H1 (cell line): ENCODE data around the gene CCT6B. TPM values are rescaled to one million over a fixed set of nuclear protein-coding genes. Genes with fewer than 3 reads are reported as not detected.
"Not testable (repeated sequence)": the region's sequence is repeated elsewhere in the genome, so short reads cannot be mapped to it uniquely, and the experiment has no call there.

Experiments
- CTCF ChIA-PET: fragments of 300-600 bp; sonication (Branson Sonifier 250); formaldehyde crosslinking; loops from one replicate; lab custom pipeline; 2021; ENCODE audit not compliant: partially characterized antibody; lab: Charles Lee
- POLR2A ChIA-PET: fragments of 300-600 bp; sonication (Branson Sonifier 250); formaldehyde crosslinking; loops from one replicate; lab custom pipeline; 2021; ENCODE audit warnings: inconsistent platforms; ENCODE audit not compliant: partially characterized antibody; lab: Charles Lee
- DNase-seq, 2 experiments: peaks; one replicate each; pipeline versions ENCODE4 v3.0.0 to v3.0.0-alpha.2; 2010 to 2022; ENCODE audit warnings: low spot score in 2 of 2, low read depth in 1 of 2, mixed read lengths in 1 of 2
- FAIRE-seq: peaks from 2 replicates; lab custom pipeline; 2011; peaks lifted over from hg19 to GRCh38; lab: Jason Lieb, UNC
- H2AFZ ChIP-seq: 2 replicates; pipeline ENCODE4 v1.8.1; 2012; ENCODE audit warnings: low read length, inconsistent platforms
- H2AK5ac ChIP-seq: 2 replicates; pipeline ENCODE4 v1.6.1; 2013; ENCODE audit warnings: low read depth, low read length
- H2BK120ac ChIP-seq: replicated peaks from 2 replicates; pipeline ENCODE3; 2013; ENCODE audit warnings: low read depth, low read length, inconsistent platforms
- H2BK12ac ChIP-seq: 2 replicates; pipeline ENCODE4 v1.6.1; 2013; ENCODE audit warnings: low read depth, low read length
- H2BK15ac ChIP-seq: 2 replicates; pipeline ENCODE4 v1.6.1; 2013; ENCODE audit warnings: low read length
- H2BK20ac ChIP-seq: 2 replicates; pipeline ENCODE4 v1.6.1; 2013; ENCODE audit warnings: low read length
- H2BK5ac ChIP-seq: 2 replicates; pipeline ENCODE4 v1.6.1; 2013; ENCODE audit warnings: low read depth, low read length
- H3K14ac ChIP-seq: 2 replicates; pipeline ENCODE4 v1.6.1; 2013; ENCODE audit warnings: inconsistent platforms; ENCODE audit not compliant: insufficient read length
- H3K18ac ChIP-seq: 2 replicates; pipeline ENCODE4 v1.6.1; 2013; ENCODE audit warnings: low read length; ENCODE audit errors: extremely low read depth
- H3K23ac ChIP-seq: 2 replicates; pipeline ENCODE4 v1.6.1; 2013; ENCODE audit warnings: inconsistent platforms; ENCODE audit not compliant: insufficient read length
- H3K23me2 ChIP-seq: 2 replicates; pipeline ENCODE4 v1.6.1; 2013; ENCODE audit warnings: low read depth, low read length
- H3K27ac ChIP-seq: 2 replicates; pipeline ENCODE4 v1.6.1; 2011; ENCODE audit warnings: low read depth, low read length, inconsistent platforms
- H3K27me3 ChIP-seq, 4 experiments: replicated peaks in 1 of 4; 1 replicate in 1 of 4; 2 replicates in 3 of 4; pipeline versions ENCODE4 v1.6.1 to v1.8.1; 2011 to 2013; ENCODE audit warnings: low read length in 3 of 4, mild to moderate bottlenecking in 3 of 4, inconsistent platforms in 2 of 4, mixed read lengths in 2 of 4, moderate library complexity in 1 of 4; ENCODE audit not compliant: control insufficient read depth in 3 of 4, insufficient read depth in 3 of 4; ENCODE audit errors: extremely low read depth in 1 of 4
- H3K36me3 ChIP-seq, 4 experiments: 2 replicates each; pipeline versions ENCODE4 v1.6.1 to v1.8.1; 2011 to 2013; ENCODE audit warnings: mild to moderate bottlenecking in 4 of 4, low read length in 3 of 4, moderate library complexity in 2 of 4, control low read depth in 1 of 4, inconsistent platforms in 1 of 4; ENCODE audit not compliant: insufficient read depth in 4 of 4, control insufficient read depth in 2 of 4
- H3K4ac ChIP-seq: replicated peaks from 2 replicates; pipeline ENCODE3; 2013; ENCODE audit warnings: low read length, low read depth, mixed read lengths, inconsistent platforms; ENCODE audit not compliant: insufficient read length
- H3K4me1 ChIP-seq, 4 experiments: replicated peaks in 1 of 4; 1 replicate in 1 of 4; 2 replicates in 3 of 4; pipeline versions ENCODE4 v1.6.1 to v1.8.1; 2011 to 2013; ENCODE audit warnings: low read length in 3 of 4, inconsistent platforms in 2 of 4, mixed read lengths in 1 of 4; ENCODE audit not compliant: insufficient read depth in 4 of 4, control insufficient read depth in 3 of 4
- H3K4me2 ChIP-seq, 2 experiments: 2 replicates each; pipeline versions ENCODE4 v1.6.1 to v1.8.1; 2011 to 2013; ENCODE audit warnings: low read depth in 2 of 2, low read length in 2 of 2, control low read depth in 1 of 2, inconsistent platforms in 1 of 2, mild to moderate bottlenecking in 1 of 2; ENCODE audit not compliant: insufficient read depth in 1 of 2
- H3K4me3 ChIP-seq, 4 experiments: fragments of 200-600, 300-600 bp in 1 of 4; sonication (generic), shearing (Covaris generic), sonication (Bioruptor Twin) in 1 of 4; 2 replicates each; pipeline versions ENCODE4 v1.5.1 to v1.8.1; 2011 to 2016; ENCODE audit warnings: low read length in 4 of 4, low read depth in 3 of 4, control low read depth in 2 of 4, inconsistent platforms in 2 of 4, mild to moderate bottlenecking in 2 of 4, mixed read lengths in 1 of 4, moderate library complexity in 1 of 4; ENCODE audit not compliant: insufficient read depth in 2 of 4; ENCODE audit errors: extremely low read depth in 1 of 4
- H3K56ac ChIP-seq: replicated peaks from 2 replicates; pipeline ENCODE3; 2013; ENCODE audit warnings: low read depth, mild to moderate bottlenecking, mixed read lengths, low read length, inconsistent platforms; ENCODE audit not compliant: insufficient read length
- H3K79me1 ChIP-seq: 2 replicates; pipeline ENCODE4 v1.6.1; 2013; ENCODE audit warnings: low read depth, low read length, control low read depth
- H3K79me2 ChIP-seq, 2 experiments: 2 replicates each; pipeline versions ENCODE4 v1.6.1 to v1.8.1; 2012 to 2013; ENCODE audit warnings: low read length in 2 of 2, mild to moderate bottlenecking in 2 of 2, inconsistent platforms in 1 of 2; ENCODE audit not compliant: insufficient read depth in 2 of 2, control insufficient read depth in 1 of 2
- H3K9ac ChIP-seq, 4 experiments: replicated peaks in 1 of 4; 1 replicate in 1 of 4; 2 replicates in 3 of 4; pipeline versions ENCODE4 v1.6.1 to v1.8.1; 2011 to 2013; ENCODE audit warnings: low read depth in 3 of 4, low read length in 3 of 4, control low read depth in 2 of 4, mild to moderate bottlenecking in 2 of 4, moderate library complexity in 2 of 4, inconsistent platforms in 1 of 4; ENCODE audit errors: extremely low read depth in 1 of 4
- H3K9me3 ChIP-seq, 2 experiments: 2 replicates each; pipeline versions ENCODE4 v1.6.1 to v1.8.1; 2012 to 2013; ENCODE audit warnings: mild to moderate bottlenecking in 2 of 2, moderate library complexity in 2 of 2, control low read depth in 1 of 2, inconsistent platforms in 1 of 2, low read depth in 1 of 2, low read length in 1 of 2, mixed read lengths in 1 of 2; ENCODE audit not compliant: insufficient read depth in 2 of 2
- H4K20me1 ChIP-seq, 2 experiments: replicated peaks in 1 of 2; 2 replicates each; pipeline versions ENCODE3 to v1.8.1; 2011 to 2013; ENCODE audit warnings: inconsistent platforms in 2 of 2, low read length in 2 of 2, mild to moderate bottlenecking in 1 of 2; ENCODE audit not compliant: insufficient read depth in 2 of 2, control insufficient read depth in 1 of 2
- H4K5ac ChIP-seq: 2 replicates; pipeline ENCODE4 v1.6.1; 2013; ENCODE audit warnings: low read length, low read depth, mixed read lengths, inconsistent platforms; ENCODE audit not compliant: insufficient read length
- H4K8ac ChIP-seq: 2 replicates; pipeline ENCODE4 v1.8.0; 2013; ENCODE audit warnings: mild to moderate bottlenecking, moderate library complexity, low read length, inconsistent platforms; ENCODE audit not compliant: insufficient read depth; ENCODE audit errors: extremely low read depth
- H4K91ac ChIP-seq: replicated peaks from 2 replicates; pipeline ENCODE3; 2013; ENCODE audit warnings: low read length, mixed read lengths, inconsistent platforms; ENCODE audit not compliant: insufficient read length
- ASH2L ChIP-seq: fragments of 200-600, 300-600 bp; sonication (generic); IDR thresholded peaks from one replicate; pipeline ENCODE4 v1.7.1; 2017; ENCODE audit warnings: low read length
- WGBS, 2 experiments: shearing (Covaris generic) in 1 of 2; methylation state at CpG; one replicate each; pipeline versions ENCODE4 v1.1.6 to v1.1.7; 2013 to 2015; ENCODE audit warnings: low lambda C conversion rate in 2 of 2, mixed read lengths in 2 of 2, inconsistent platforms in 1 of 2, low coverage in 1 of 2, missing lambda C conversion rate in 1 of 2; ENCODE audit not compliant: insufficient replicate concordance in 2 of 2, insufficient coverage in 1 of 2, insufficient read length in 1 of 2; ENCODE audit errors: extremely low coverage in 1 of 2, missing lambda C conversion rate in 1 of 2; 5-methylcytosine and 5-hydroxymethylcytosine counted together
- polyA plus RNA-seq, 7 experiments: library from polyadenylated mRNA; depleted of rRNA in 3 of 7; stranded (reverse) in 5 of 7; unstranded in 2 of 7; fragments of >200 nt in 5 of 7; fragments of 200-250 nt in 2 of 7; gene quantifications; 1 replicate in 5 of 7; 2 replicates in 1 of 7; 4 replicates in 1 of 7; pipeline versions ENCODE4 v1.2.1 to v1.2.3, GENCODE V29; 2011 to 2013; ENCODE audit warnings: missing spikeins in 2 of 7, mixed read lengths in 2 of 7
- total RNA-seq: library from RNA; stranded (reverse); fragmentation: NEBNext Ultra II Directional; extraction: Animal tissue kit (Norgen Biotek cat#: 25700); gene quantifications from 2 replicates; pipeline ENCODE4 v1.2.1, GENCODE V29; 2021

The CCT6B gene
- total and polyA plus RNA-seq, 2 of the 8 experiments (the other 6 are each of a cell fraction or from before 2014, with no cell fraction given): 0.67 to 1.3 TPM

DNA sequence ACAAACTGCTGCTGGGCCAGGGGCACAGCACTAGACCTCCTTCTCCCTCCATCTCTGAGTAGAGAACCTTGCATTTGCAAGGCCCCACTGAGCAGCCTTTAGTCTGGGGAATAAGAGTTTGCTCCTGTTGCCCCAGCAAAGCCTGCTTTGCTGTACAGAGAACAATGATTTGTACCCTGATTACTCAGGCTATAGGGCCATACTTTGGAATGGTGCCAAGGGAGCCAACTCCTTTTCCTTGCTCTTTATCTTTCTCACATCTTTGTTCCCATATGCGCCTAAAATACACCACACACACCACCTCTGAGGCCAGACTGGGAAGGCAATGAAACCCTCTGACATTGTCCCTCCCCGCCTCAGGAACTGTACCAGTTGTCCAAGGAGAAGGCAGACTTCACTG, 40.3 kb upstream of the CCT6B start:
- H3K23me2 ChIP-seq: no peaks in the 10 kb centered on the region
- H2BK15ac ChIP-seq: no peak overlapping the region
- H2BK20ac ChIP-seq: no peak overlapping the region
- no peak overlapping the region for H3K18ac ChIP-seq
- H4K91ac ChIP-seq: no peak overlapping the region
- H2AFZ ChIP-seq: no peak overlapping the region
- no peak overlapping the region for H3K9ac ChIP-seq
- no peaks in the 10 kb centered on the region for H3K79me2 ChIP-seq
- H3K27ac ChIP-seq: no peak overlapping the region
- H2BK12ac ChIP-seq: no peak overlapping the region
- H3K4me1 ChIP-seq: no peaks in the 10 kb centered on the region
- no peak overlapping the region for H3K4me3 ChIP-seq
- WGBS, 2 experiments: 92% methylated on average over 2 of the region's 2 CpGs; no CpG with 5 or more reads in 1 of the 2 experiments
- H3K4me2 ChIP-seq: no peak overlapping the region
- ChIA-PET CTCF (interaction anchor here (0.6 to 1.4 kb wide), 3 partner anchors 76 to 117 kb away, joined by 3 to 5 read pairs (median 3); no protein-coding TSS in a partner anchor), POLR2A (interaction anchor here (0.8 to 5.3 kb wide), 6 partner anchors 10 to 128 kb away, joined by 3 to 26 read pairs (median 11); partner anchors contain the start of gene LIG3)
- H3K27me3 ChIP-seq: no peaks in the 10 kb centered on the region
- no peaks in the 10 kb centered on the region for H3K79me1 ChIP-seq
- peaks cover 43 to 84% (median 68%) of the 10 kb centered on the region in 4 experiments for H3K36me3 ChIP-seq
- H3K4ac ChIP-seq: no peak overlapping the region
- TF ChIP-seq ASH2L: no peak
- TF ChIP-seq, all 59 proteins: peak for 0
- no peak overlapping the region for H4K5ac ChIP-seq
- no peak overlapping the region for H2BK5ac ChIP-seq
- H3K14ac ChIP-seq: no peak overlapping the region
- H2AK5ac ChIP-seq: no peak overlapping the region
- H4K20me1 ChIP-seq: peaks cover 8% of the 10 kb centered on the region in 2 experiments
- H4K8ac ChIP-seq: no peak overlapping the region
- H3K9me3 ChIP-seq: no peaks in the 10 kb centered on the region
- no peak overlapping the region for H2BK120ac ChIP-seq
- H3K23ac ChIP-seq: no peak overlapping the region
- no peak overlapping the region for H3K56ac ChIP-seq
- DNase-seq: no peak
- no peak for FAIRE-seq

DNA sequence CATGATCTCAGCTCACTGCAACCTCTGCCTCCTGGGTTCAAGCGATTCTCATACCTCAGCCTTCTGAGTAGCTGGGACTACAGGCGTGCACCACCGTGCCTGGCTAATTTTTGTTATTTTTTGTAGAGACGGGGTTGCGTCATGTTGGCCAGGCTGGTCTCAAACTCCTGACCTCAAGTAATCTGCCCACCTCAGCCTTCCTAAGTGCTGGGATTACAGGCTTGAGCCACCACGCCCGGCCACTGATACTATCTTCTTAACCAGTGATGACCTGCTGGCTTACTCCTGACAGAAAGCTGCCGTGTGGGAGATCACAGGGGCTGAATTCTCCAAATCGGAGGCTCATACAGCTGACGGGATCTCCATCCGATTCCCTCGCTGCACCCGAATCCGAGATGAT, 39.7 kb upstream of the CCT6B start:
- WGBS, 2 experiments: 96% methylated on average over 14 of the region's 14 CpGs; no CpG with 5 or more reads in 1 of the 2 experiments
- not testable (repeated sequence) for FAIRE-seq, H3K9ac ChIP-seq

More for the DNA sequence above, 39.7 kb upstream of the CCT6B start:
- H4K91ac ChIP-seq, H3K9me3 ChIP-seq, H2BK12ac ChIP-seq, H2AFZ ChIP-seq, H3K4me1 ChIP-seq, H3K23me2 ChIP-seq, H3K18ac ChIP-seq, H3K79me1 ChIP-seq, H3K27ac ChIP-seq, H3K4me2 ChIP-seq, H4K8ac ChIP-seq, H2AK5ac ChIP-seq, DNase-seq, H3K4ac ChIP-seq, H4K20me1 ChIP-seq, H2BK15ac ChIP-seq, H4K5ac ChIP-seq, H3K4me3 ChIP-seq, H3K79me2 ChIP-seq, H3K14ac ChIP-seq, H3K56ac ChIP-seq, H2BK20ac ChIP-seq, H3K27me3 ChIP-seq, H2BK120ac ChIP-seq, H2BK5ac ChIP-seq, H3K23ac ChIP-seq: not testable (repeated sequence)
- CTCF ChIA-PET: interaction anchor here (0.6 to 5.2 kb wide), 6 partner anchors 8 to 1965 kb away, joined by 3 to 43 read pairs (median 8); partner anchors contain the start of gene RAD51D
- peaks cover 44 to 86% (median 71%) of the 10 kb centered on the region in 4 experiments for H3K36me3 ChIP-seq
- POLR2A ChIA-PET: interaction anchor here (1.9 to 5.3 kb wide), 4 partner anchors 10 to 129 kb away, joined by 4 to 26 read pairs (median 11); partner anchors contain the start of gene LIG3
